ENCODE results near the gene VPS37D.

Gene VPS37D

DNA sequence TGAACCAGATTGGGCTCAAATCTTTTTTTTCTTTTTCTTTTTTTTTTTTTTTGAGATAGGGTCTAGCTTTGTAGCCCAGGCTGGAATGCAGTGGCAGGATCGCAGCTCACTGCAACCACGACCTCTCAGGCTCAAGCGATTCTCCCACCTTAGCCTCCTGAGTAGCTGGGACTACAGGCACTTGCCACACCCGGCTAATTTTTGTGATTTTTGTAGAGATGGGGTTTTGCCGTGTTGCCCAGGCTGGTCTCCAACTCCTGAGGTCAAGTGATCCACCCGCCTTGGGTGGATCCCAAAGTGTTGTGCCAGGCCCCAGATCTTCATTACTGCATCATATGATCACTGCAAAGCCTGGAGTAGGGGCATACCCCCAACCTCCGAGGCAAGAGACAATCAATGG, 12.9 kb downstream of the VPS37D start:
- no peak for DNase-seq (ENCODE audit: low read depth)

DNA sequence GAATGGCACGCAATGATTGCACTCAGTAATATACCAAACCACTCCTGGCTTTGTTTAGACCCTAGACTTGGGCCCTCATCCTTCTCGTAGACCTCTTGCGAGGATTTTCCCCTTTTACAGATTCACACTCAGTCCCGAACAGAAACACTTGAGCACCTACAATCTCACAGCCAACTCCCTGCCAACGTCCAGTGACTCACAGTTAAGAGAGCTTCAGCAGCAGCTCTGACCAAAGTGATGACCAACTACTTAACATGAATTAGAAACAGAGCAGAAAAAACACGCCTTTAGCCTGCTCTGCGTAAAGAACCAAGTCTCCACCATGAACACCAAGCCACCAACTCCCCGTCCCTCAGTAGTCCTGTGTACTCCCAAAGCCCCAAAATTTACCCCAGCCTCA, 13.4 kb downstream of the VPS37D start:
- no peak for DNase-seq (ENCODE audit: low read depth)

GRCh38 chr7:73682745-73683055, 15.1 kb downstream of the VPS37D start:
- DNase-seq (ENCODE audit: low read depth) = no peak

GRCh38 chr7:73683056-73683787, 15.6 kb downstream of the VPS37D start, which contains the start of the genes BUD23 and DNAJC30:
Gene BUD23 (plus strand): TSS chr7:73683597. CDS start chr7:73683626, 29 bp downstream.
Gene DNAJC30 (minus strand): TSS chr7:73683453. CDS start chr7:73683423, 30 bp downstream.
- DNase-seq (ENCODE audit: low read depth) = peak; percentile 97

DNA sequence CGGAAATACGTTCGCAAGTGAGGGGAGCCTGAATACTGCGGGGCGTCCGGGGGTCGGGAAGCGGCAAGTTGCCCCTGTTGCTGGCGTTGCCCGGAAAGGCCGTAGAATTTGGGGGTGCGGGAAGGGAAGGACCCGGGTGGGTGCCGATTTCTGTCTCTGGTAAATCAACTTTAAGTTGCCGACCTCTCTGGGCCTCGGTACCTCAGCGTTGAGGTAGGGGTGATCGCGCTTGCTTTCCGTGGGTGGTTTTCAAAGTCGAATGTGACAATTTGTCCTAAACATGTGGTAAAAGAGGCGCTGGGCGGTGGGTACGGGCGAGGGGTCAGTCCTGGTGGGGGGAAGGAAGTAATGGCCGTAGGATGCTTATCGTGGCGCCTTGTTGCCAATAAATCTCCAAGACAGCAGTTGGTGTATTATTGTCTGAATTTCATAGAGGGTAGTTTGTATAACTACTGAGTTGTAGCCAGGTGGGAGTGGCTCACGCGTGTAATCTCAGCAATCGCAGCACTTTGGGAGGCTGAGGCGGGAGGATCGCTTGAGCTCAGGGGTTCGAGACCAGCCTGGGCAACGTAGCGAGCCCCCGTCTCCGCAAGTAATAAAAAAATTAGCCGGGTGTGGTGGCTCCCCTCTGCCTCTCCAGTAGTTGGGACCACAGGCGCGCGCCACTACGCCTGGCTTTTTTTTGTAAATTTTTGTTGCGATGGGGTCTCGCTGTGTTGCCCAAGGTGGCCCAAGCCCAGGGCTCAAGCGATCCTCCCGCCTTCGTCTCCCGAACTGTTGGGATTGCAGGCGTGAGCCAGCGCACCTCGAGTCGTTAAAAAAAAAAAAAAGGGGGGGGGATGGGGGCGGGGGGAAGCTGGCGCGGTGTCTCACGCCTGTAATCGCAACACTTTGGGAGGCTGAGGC, 16.4 kb downstream of the VPS37D start:
- DNase-seq (ENCODE audit: low read depth) = no peak

- no peak for DNase-seq (ENCODE audit: low read depth)
These were observed 17.7 kb downstream of the VPS37D start for GRCh38 chr7:73685311-73685710.

DNA sequence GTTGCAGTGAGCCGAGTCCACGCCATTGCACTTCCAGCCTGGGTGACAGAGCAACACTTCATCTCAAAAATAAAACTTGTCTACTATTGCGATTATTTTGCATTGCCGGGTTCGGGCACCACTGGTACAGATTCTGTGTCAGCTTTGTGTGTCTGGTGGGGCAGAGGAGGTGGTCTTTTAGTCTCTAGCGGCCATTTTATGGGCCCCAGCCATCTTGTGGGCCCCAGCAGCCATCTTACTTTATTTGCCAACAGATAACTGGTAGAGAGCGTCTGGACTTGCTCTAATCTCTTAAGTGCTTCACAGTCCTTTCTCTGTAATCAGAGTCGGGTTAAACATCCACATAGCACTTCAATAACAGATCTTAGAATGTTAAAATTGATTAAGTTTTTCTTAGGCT, 20.7 kb downstream of the VPS37D start:
- DNase-seq (ENCODE audit: low read depth) = no peak

DNA sequence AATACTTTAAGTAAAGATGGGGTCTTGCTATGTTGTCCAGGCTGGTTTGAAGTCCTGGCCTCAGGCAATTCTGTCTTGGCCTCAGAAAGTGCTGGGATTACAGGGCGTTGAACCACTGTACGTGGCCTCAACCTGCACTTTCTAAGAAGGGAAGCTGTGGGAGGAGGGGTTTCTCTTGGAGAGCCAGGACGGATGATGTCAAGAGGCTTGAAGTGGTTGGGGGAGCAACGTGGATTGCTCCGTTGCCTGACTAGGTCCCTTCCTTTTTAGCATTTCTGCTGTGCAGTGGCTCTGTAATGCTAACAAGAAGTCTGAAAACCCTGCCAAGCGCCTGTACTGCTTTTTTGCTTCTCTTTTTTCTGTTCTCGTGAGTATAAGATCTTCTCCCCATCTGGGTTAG, 23.0 kb downstream of the VPS37D start:
- no peak for DNase-seq (ENCODE audit: low read depth)

GRCh38 chr7:73696372-73696771, 28.7 kb downstream of the VPS37D start:
- DNase-seq (ENCODE audit: low read depth) = no peak

- no peak for DNase-seq (ENCODE audit: low read depth)
These were observed 30.8 kb downstream of the VPS37D start for GRCh38 chr7:73698410-73698809.

DNA sequence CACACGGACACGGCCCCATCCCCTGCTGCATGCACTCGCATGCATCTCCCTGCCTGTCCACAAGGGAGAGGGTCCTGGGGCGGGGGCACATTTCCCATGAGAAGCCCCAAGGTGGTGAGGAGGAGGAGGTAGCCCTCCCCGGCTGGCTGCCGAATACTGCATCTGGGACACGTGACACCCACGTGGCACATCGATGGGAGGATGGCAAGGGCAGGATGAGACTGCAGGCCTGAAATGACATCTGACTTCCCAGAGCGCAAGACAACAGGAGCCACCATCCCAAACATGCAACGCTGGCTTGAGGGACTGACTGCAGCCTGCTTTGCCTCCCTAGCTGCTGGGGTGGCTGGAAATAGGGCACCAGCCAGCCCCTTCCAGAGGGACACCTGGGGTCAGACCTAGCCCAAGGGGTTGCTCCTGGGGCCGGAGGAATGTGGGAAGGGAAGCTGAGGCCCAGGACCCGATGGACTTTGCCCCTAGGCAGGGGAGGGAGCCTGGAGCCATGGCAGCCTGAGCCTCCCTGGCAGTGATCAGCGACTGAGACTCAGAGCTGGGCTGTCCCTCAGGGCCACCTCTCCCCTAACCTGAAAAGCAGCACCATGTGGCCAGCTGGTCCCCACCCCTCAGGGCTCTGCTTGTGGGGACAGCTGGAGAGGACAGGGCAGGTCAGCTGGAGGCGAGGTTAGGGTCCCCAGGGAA, 31.9 kb downstream of the VPS37D start:
- no peak for DNase-seq (ENCODE audit: low read depth)

GRCh38 chr7:73700069-73700423, 32.4 kb downstream of the VPS37D start:
- DNase-seq (ENCODE audit: low read depth) = no peak

- no peak for DNase-seq (ENCODE audit: low read depth)
These were observed 33.0 kb downstream of the VPS37D start for GRCh38 chr7:73700581-73701134.

- DNase-seq (ENCODE audit: low read depth) = no peak
These were observed 33.8 kb downstream of the VPS37D start for GRCh38 chr7:73701357-73701995.

DNA sequence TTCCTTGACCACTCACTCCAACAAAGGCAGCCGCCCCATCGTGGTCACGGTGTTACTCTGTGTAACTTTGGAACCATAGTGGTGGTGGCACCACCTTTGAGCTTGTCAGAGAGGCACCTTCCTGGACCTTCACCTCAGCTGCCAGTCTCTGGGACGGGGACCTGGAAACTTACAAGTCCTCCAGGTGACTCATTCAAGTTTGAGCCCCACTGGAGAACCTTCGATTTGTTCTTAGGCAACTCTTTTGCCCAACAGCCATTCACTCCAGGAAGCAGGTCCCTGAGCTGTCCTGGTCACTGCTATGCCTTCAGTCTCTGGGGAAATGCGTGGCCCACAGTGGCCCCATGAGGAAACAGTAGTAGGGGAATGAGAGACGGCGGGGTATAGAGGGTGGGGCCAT, 34.6 kb downstream of the VPS37D start:
- DNase-seq (ENCODE audit: low read depth) = no peak

DNA sequence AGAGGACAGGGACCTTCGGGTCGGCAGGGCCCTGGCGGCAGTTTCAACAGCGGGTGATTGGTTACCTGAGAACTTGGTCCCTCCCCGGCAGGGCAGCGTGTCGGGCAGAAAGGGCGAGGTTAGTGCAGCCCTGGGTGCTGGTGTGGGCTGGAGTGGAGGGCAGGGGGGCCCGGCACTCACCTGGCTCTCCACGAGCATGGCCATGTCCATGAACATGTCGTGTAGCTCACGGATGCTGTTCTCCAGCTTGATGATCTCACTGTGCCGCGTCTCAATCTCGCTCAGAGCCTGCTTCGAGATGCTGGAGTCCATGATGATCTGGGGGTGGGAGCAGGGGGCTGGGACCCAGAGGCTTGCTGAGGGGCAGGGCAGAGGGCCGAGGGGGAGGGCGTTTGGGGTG, 35.0 kb downstream of the VPS37D start:
- DNase-seq (ENCODE audit: low read depth) = no peak

DNA sequence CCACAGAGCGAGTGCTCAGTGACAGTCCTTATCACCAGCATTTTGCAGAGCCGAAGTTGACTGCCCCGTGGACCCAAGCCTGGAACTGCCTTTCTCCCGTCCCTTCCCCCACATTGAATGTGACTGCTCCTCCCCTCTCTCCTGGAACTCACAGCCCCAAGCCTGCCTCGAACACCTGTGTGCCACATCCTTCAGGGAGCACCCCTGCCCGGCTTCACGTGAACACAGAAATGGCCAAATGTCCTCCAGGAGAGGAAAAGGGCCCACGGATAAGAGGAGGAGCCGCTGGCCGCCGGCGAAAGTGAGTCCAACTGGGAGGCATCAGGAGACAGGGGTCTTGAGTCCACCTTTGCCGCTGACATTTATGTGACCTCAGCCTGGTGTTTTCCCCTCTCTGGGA, 35.6 kb downstream of the VPS37D start:
- DNase-seq (ENCODE audit: low read depth) = no peak

- DNase-seq (ENCODE audit: low read depth) = peak; percentile 34
These were observed 36.4 kb downstream of the VPS37D start for GRCh38 chr7:73703757-73704639.

DNA sequence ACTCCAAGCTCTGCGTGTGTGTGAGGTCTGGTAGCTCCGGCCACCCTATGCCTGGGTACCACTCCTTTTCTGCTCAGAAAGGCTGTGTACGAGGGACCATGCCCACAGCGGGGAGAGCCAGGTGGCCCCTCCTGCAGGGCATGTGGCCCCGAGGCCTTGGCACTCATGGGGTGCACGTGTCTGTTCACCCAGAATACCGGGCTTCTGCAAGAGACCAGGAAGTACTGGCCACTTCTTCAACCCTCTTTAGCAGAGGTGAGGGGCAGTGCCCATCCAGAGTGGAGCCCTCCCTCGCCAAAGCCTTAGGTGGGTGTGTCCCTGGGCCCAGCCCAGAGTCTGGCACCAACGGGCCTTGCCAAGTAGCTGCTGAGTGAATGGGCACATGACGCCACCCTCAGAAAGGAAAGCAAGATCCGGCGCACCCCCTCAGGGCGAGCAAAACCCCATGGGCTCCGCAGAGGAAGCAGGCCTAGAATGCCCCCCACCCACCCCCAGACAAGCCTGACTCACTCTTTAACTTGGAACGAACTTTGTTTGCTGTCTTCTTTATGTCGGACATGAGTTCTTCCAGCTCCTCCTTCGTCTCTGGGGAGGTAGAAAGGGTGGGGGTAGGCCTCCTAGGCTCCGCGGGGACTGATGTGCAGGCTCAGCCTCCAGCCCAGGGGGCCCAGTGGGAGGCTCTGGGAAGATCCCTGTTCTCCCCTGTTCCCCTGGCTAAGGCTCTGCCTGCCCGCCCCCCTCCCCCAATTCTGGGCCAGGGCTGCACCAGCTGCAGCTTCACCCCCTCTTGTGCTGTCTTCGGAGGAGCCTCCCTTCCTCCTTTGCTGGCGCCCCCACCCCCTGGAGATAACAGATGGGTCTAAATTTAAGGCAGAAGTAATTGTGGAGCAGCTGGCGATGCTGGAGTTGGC, 37.3 kb downstream of the VPS37D start:
- no peak for DNase-seq (ENCODE audit: low read depth)

GRCh38 chr7:73705551-73705920, 37.9 kb downstream of the VPS37D start:
- no peak for DNase-seq (ENCODE audit: low read depth)

Measured in T follicular helper cell (primary cell).